GM21717 (cell line): Measurements from ENCODE around the gene CNTNAP4.

Experiments used
- ATAC-seq: cut with Tn5 transposase; IDR thresholded peaks from one replicate; pipeline ENCODE4 v1.9.1; 2021; ENCODE audit warnings: mild to moderate bottlenecking, moderate library complexity; ENCODE audit not compliant: unreplicated experiment

CNTNAP4 gene

GRCh38 chr16:76574651-76575050 is 297.4 kb downstream of the CNTNAP4 start:
- ATAC-seq, result no peak

DNA sequence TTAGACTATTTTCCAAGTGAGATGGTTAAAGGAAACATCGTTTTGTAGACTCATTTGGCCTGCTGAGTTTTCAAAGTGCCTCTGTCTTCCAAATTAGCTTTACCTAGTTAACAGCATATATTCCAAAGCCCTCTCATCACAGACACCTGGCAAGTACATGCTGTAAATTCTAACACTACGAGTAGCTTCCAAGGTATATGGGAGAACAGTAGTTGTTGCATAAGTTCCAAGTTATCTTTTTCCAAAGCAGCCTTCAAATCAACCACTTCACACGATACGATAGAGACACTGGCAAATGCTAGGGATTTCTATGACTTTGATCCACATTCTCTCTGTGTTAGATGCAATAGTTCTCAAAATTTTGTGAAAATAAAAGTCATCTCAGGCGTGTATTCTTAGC is 299.3 kb downstream of the CNTNAP4 start:
- ATAC-seq, result no peak

DNA sequence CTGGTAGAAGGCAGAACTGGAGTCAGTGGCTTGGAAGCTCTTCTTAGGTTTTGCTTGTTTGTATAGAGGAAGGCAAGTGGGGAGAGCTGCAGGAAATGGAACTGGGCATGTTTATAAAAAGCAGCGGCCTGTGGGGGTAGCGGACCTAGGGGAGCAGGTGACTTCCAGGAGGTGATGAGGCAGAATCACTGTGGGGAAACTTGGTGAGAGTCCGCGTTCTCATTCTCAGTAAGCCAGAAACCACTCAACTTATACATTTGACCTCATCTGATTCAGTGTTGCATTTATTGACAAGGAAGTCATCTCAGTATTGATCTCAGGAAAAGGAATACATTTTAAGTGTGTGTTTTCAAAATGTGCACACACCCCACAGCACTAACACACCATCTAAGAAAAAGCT is 299.8 kb downstream of the CNTNAP4 start:
- ATAC-seq, result peak; percentile 88

DNA sequence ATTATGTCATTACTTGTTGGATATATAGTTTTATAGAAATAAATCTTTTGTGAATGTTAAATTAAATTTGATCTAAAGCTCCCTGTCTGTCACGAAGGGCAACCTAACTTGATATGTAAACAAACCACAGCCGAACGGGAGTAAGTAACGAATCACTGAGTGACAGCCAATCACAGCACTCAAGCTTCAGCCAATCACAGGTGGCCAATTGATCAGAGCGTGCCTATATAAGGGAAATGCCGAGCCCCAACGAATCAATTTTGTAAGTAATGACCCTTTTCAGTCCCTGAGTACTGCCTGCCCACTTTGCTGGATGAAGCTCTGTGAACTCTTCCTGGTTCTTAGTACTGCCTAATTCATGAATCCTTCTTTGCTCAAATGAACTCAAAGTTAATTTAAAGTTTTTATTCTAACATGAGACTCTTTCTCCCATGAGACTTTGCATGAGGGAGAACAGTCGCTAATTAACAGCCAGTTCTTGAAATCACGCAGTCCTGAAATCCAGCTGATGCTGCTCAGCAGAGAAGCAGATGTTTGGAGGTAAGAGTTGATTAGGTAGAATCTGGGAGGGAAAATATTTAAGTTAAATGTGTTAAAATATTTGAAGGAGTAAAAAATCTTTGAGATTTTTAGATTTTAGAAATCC is 302.2 kb downstream of the CNTNAP4 start:
- no peak for ATAC-seq

- no peak for ATAC-seq
These were observed 306.3 kb downstream of the CNTNAP4 start for GRCh38 chr16:76583466-76583865.

- ATAC-seq, result no peak
These were observed 306.7 kb downstream of the CNTNAP4 start for GRCh38 chr16:76583945-76584344.

- no peak for ATAC-seq
These were observed 321.3 kb downstream of the CNTNAP4 start for GRCh38 chr16:76598498-76598897.

DNA sequence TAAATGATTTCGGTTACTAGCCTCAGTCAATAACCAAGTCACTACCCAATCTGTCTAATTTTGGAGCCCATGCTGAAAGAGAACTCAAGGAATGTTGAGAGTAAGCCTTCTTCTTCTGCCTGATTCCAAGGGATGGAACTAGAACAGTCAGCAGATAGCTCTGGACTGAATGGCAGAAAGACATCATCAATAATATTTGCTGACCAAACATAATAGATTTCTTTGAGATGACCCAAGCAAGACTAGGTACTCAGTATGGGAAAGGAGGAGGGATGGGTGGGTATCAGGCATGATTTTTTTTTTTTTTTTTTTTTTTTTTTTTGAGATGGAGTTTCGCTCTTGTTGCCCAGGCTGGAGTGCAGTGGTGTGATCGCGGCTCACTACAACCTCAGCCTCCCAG is 330.1 kb downstream of the CNTNAP4 start:
- ATAC-seq, result no peak
